SU-DHL-6 (cell line): ENCODE results near the gene MED12L.

ENCODE experiments used
- H2AFZ ChIP-seq: fragments of 200-600 bp; sonication (generic); 2 replicates; pipeline ENCODE4 v1.6.1; 2014; ENCODE audit warnings: low read depth, mild to moderate bottlenecking, moderate library complexity, mixed read lengths, antibody characterized with exemption, low read length; ENCODE audit not compliant: severe bottlenecking
- H3F3A ChIP-seq: fragments of 200-600 bp; shearing (Covaris generic); 2 replicates; pipeline ENCODE4 v1.6.0; 2016; ENCODE audit warnings: antibody characterized with exemption, mild to moderate bottlenecking; ENCODE audit not compliant: insufficient read depth
- H3K27ac ChIP-seq: fragments of 200-600 bp; sonication (generic); 2 replicates; pipeline ENCODE4 v1.5.1; 2016; ENCODE audit warnings: low read depth, mild to moderate bottlenecking, low read length, moderate library complexity, mixed read lengths
- H3K27me3 ChIP-seq: fragments of 200-600 bp; sonication (generic), shearing (Covaris generic); 2 replicates; pipeline ENCODE4 v1.6.0; 2014; ENCODE audit warnings: mild to moderate bottlenecking, low read length
- H3K36me3 ChIP-seq: fragments of 200-600 bp; sonication (generic); 2 replicates; pipeline ENCODE4 v1.6.1; 2014; ENCODE audit warnings: mild to moderate bottlenecking, low read length, mixed read lengths
- H3K4me2 ChIP-seq: fragments of 300-600, 200-600 bp; shearing (Covaris generic), sonication (generic); 2 replicates; pipeline ENCODE4 v1.6.0; 2014; ENCODE audit warnings: low read length, low read depth, mild to moderate bottlenecking; ENCODE audit not compliant: poor library complexity, severe bottlenecking
- H3K4me3 ChIP-seq: fragments of 200-600 bp; sonication (generic); 2 replicates; pipeline ENCODE4 v1.5.1; 2014; ENCODE audit warnings: antibody characterized with exemption, low read length, mild to moderate bottlenecking, mixed read lengths; ENCODE audit not compliant: insufficient read depth, poor library complexity, severe bottlenecking
- H3K79me2 ChIP-seq: fragments of 200-600 bp; sonication (generic); 2 replicates; pipeline ENCODE4 v1.6.1; 2014; ENCODE audit warnings: mild to moderate bottlenecking, low read length, moderate library complexity; ENCODE audit not compliant: insufficient read depth
- H3K9ac ChIP-seq: fragments of 200-600 bp; sonication (generic); 2 replicates; pipeline ENCODE4 v1.7.0; 2014; ENCODE audit warnings: mild to moderate bottlenecking, low read length
- H3K9me2 ChIP-seq: fragments of 200-600 bp; sonication (generic); replicated peaks from 2 replicates; pipeline ENCODE4 v1.6.1; 2014; ENCODE audit warnings: low read length; ENCODE audit not compliant: insufficient read depth
- H3K9me3 ChIP-seq: fragments of 200-600 bp; sonication (generic); 2 replicates; pipeline ENCODE4 v1.6.1; 2014; ENCODE audit warnings: low read length, mixed read lengths; ENCODE audit not compliant: insufficient read depth
- H4K20me1 ChIP-seq: fragments of 200-600 bp; sonication (generic); 2 replicates; pipeline ENCODE4 v1.6.1; 2014; ENCODE audit warnings: low read depth, mild to moderate bottlenecking, antibody characterized with exemption, low read length, moderate library complexity, mixed read lengths
- CTCF ChIP-seq: fragments of 200-600 bp; sonication (generic); IDR thresholded peaks from one replicate; pipeline ENCODE4 v1.5.1; 2017; ENCODE audit warnings: antibody characterized with exemption, mild to moderate bottlenecking, low read length, moderate library complexity; ENCODE audit not compliant: insufficient read depth, poor library complexity, severe bottlenecking
- EZH2phosphoT487 ChIP-seq: fragments of 200-600 bp; sonication (generic), shearing (Covaris generic); conservative IDR thresholded peaks from 2 replicates; pipeline ENCODE4 v1.6.1; 2018; ENCODE audit warnings: mild to moderate bottlenecking, antibody characterized with exemption, low read length, moderate library complexity, mixed read lengths

Gene MED12L

GRCh38 chr3:151146731-151147091 lies 61.2 kb downstream of the MED12L start:
- Histone ChIP-seq H3K4me2 (no peak overlapping the region), H3K27ac (no peak overlapping the region), H3K79me2 (no peaks in the 10 kb centered on the region), H4K20me1 (0 out of 2 replicates have a peak, but pooled peaks cover 3% of the 10 kb centered on the region), H3K36me3 (no peaks in the 10 kb centered on the region), H3K9me2 (no peaks in the 10 kb centered on the region), H3F3A (no peaks in the 10 kb centered on the region), H3K9me3 (no peaks in the 10 kb centered on the region), H3K9ac (no peak overlapping the region), H3K27me3 (no peaks in the 10 kb centered on the region), H2AFZ (no peak overlapping the region), H3K4me3 (no peak overlapping the region)
- TF ChIP-seq EZH2phosphoT487, result no peak
- no peak for TF ChIP-seq CTCF

GRCh38 chr3:151147299-151147698 lies 61.8 kb downstream of the MED12L start:
- Histone ChIP-seq H2AFZ (no peak overlapping the region), H3F3A (no peaks in the 10 kb centered on the region), H3K9me2 (no peaks in the 10 kb centered on the region), H3K4me3 (no peak overlapping the region), H3K9me3 (no peaks in the 10 kb centered on the region), H3K79me2 (no peaks in the 10 kb centered on the region), H4K20me1 (0 out of 2 replicates have a peak, but pooled peaks cover 3% of the 10 kb centered on the region), H3K36me3 (no peaks in the 10 kb centered on the region), H3K27me3 (no peaks in the 10 kb centered on the region), H3K4me2 (no peak overlapping the region), H3K27ac (no peak overlapping the region), H3K9ac (no peak overlapping the region)
- no peak for TF ChIP-seq CTCF

GRCh38 chr3:151152455-151153079 lies 67.1 kb downstream of the MED12L start:
- Histone ChIP-seq H3F3A (no peaks in the 10 kb centered on the region), H3K9ac (no peak overlapping the region), H3K79me2 (no peaks in the 10 kb centered on the region), H3K4me2 (no peak overlapping the region), H2AFZ (no peak overlapping the region), H3K9me3 (no peaks in the 10 kb centered on the region), H3K9me2 (no peaks in the 10 kb centered on the region), H3K27ac (no peak overlapping the region), H3K4me3 (no peak overlapping the region), H3K27me3 (no peaks in the 10 kb centered on the region), H4K20me1 (0 out of 2 replicates have a peak, but pooled peaks cover 3% of the 10 kb centered on the region), H3K36me3 (0 out of 2 replicates have a peak, but pooled peaks cover 4% of the 10 kb centered on the region)
- TF ChIP-seq EZH2phosphoT487 (no peak), CTCF (no peak)
